PC-9 (cell line): ENCODE measurements around the gene GMNN. TPM values are rescaled to one million over a fixed set of nuclear protein-coding genes. Genes with fewer than 3 reads are reported as not detected.

Source experiments
- BruUV-seq: library from RNA; stranded (reverse); fragments of 400-500 nt; replicated peaks from 2 replicates; lab custom pipeline; 2021; lab: Mats Ljungman, UMichigan
- CTCF ChIA-PET: fragments of 300-600 bp; sonication (Branson Sonifier 250); formaldehyde crosslinking; loops from one replicate; lab custom pipeline; 2022; ENCODE audit warnings: antibody characterized with exemption; lab: Charles Lee
- POLR2A ChIA-PET: fragments of 300-600 bp; sonication (Branson Sonifier 250); formaldehyde crosslinking; loops from one replicate; lab custom pipeline; 2022; ENCODE audit warnings: antibody characterized with exemption; ENCODE audit not compliant: unreplicated experiment; lab: Charles Lee
- DNase-seq, 2 experiments: peaks; one replicate each; pipeline versions ENCODE4 v3.0.0 to v3.0.0-alpha.2; 2015 to 2022; ENCODE audit warnings: mixed read lengths in 1 of 2
- H2AFZ ChIP-seq: fragments of 200-600 bp; sonication (generic); 2 replicates; pipeline ENCODE4 v1.8.1; 2017; ENCODE audit warnings: antibody characterized with exemption
- H3F3A ChIP-seq: fragments of 200-600 bp; sonication (generic); 2 replicates; pipeline ENCODE4 v1.8.1; 2017; ENCODE audit warnings: antibody characterized with exemption, mild to moderate bottlenecking, low read depth; ENCODE audit not compliant: insufficient read depth
- H3K27ac ChIP-seq: fragments of 200-600 bp; sonication (generic); 2 replicates; pipeline ENCODE4 v1.6.1; 2016; ENCODE audit warnings: mixed run types
- H3K27me3 ChIP-seq: fragments of 200-600 bp; sonication (generic); 2 replicates; pipeline ENCODE4 v1.6.1; 2016; ENCODE audit warnings: low read depth, mixed run types; ENCODE audit not compliant: insufficient read depth
- H3K36me3 ChIP-seq: fragments of 200-600 bp; sonication (generic); 2 replicates; pipeline ENCODE4 v1.6.1; 2016; ENCODE audit warnings: low read depth, mixed run types
- H3K4me1 ChIP-seq: fragments of 200-600 bp; sonication (generic); replicated peaks from 2 replicates; pipeline ENCODE4 v1.6.1; 2016; ENCODE audit warnings: mixed run types; ENCODE audit not compliant: insufficient read depth
- H3K4me2 ChIP-seq: fragments of 200-600 bp; sonication (generic); 2 replicates; pipeline ENCODE4 v1.6.1; 2017; ENCODE audit warnings: mixed run types
- H3K4me3 ChIP-seq: fragments of 200-600 bp; sonication (generic); 2 replicates; pipeline ENCODE4 v1.6.1; 2016; ENCODE audit warnings: mixed run types
- H3K79me2 ChIP-seq: fragments of 200-600 bp; sonication (generic); 2 replicates; pipeline ENCODE4 v1.6.1; 2017; ENCODE audit warnings: low read depth, mixed run types
- H3K9me2 ChIP-seq: fragments of 200-600 bp; sonication (generic); 2 replicates; pipeline ENCODE4 v1.8.1; 2017; ENCODE audit warnings: mild to moderate bottlenecking; ENCODE audit not compliant: insufficient read depth
- H3K9me3 ChIP-seq: fragments of 200-600 bp; sonication (generic); 2 replicates; pipeline ENCODE4 v1.8.1; 2016; ENCODE audit warnings: low read depth; ENCODE audit not compliant: insufficient read depth
- H4K20me1 ChIP-seq: fragments of 200-600 bp; sonication (generic); 2 replicates; pipeline ENCODE4 v1.8.1; 2017; ENCODE audit not compliant: insufficient read depth
- EZH2 ChIP-seq: fragments of 200-600 bp; sonication (generic); IDR thresholded peaks from 2 replicates; pipeline ENCODE4 v1.8.0; 2017; ENCODE audit warnings: antibody characterized with exemption, low read depth
- intact Hi-C: fragments of 100-400 bp; cut with micrococcal nuclease; formaldehyde crosslinking; loops from one replicate; pipeline ENCODE4 v1.10.0; 2022; ENCODE audit not compliant: unreplicated experiment
- total RNA-seq: library from RNA; stranded (reverse); gene quantifications from 2 replicates; pipeline ENCODE4 v1.2.3, GENCODE V29; 2021
- TF ChIP-seq, protein P1 (sequence below): fragments of 200-600 bp; sonication (generic); conservative IDR thresholded peaks from 2 replicates; pipeline ENCODE4 v1.6.1; 2017; ENCODE audit warnings: mixed run types, antibody characterized with exemption, mild to moderate bottlenecking, moderate library complexity

GMNN gene
- total RNA-seq, 1 experiment from 2014 or later: 54.8 TPM

DNA sequence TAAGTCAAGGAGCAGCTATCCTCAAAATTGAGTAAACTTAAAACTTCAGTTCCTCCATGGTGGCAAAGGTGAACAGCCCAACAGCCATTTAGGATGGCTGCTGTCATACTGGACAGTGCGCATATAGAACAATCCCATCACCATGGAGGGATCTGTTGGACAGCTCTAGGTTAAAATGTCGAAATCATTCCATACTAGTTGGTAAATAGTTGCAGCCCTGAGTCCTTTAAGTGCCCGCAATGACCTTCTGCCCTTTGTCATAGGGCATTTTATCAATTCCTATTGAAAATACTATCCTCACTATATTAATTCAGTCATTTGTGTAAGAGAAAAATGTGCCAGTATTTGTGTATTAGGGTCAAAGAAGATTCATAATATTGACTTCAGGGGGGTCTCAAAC is 32.8 kb downstream of the GMNN start:
- no peak for DNase-seq
- no peaks in the 10 kb centered on the region for H3K36me3 ChIP-seq
- no peaks in the 10 kb centered on the region for H4K20me1 ChIP-seq
- TF ChIP-seq EZH2: no peak
- TF ChIP-seq, protein P1, sequence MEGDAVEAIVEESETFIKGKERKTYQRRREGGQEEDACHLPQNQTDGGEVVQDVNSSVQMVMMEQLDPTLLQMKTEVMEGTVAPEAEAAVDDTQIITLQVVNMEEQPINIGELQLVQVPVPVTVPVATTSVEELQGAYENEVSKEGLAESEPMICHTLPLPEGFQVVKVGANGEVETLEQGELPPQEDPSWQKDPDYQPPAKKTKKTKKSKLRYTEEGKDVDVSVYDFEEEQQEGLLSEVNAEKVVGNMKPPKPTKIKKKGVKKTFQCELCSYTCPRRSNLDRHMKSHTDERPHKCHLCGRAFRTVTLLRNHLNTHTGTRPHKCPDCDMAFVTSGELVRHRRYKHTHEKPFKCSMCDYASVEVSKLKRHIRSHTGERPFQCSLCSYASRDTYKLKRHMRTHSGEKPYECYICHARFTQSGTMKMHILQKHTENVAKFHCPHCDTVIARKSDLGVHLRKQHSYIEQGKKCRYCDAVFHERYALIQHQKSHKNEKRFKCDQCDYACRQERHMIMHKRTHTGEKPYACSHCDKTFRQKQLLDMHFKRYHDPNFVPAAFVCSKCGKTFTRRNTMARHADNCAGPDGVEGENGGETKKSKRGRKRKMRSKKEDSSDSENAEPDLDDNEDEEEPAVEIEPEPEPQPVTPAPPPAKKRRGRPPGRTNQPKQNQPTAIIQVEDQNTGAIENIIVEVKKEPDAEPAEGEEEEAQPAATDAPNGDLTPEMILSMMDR: no peak
- no peak overlapping the region for H3K27ac ChIP-seq
- CTCF ChIA-PET: no interaction called here
- no peak overlapping the region for H3K4me2 ChIP-seq
- no peaks in the 10 kb centered on the region for H3F3A ChIP-seq
- BruUV-seq: no TSS peak
- H3K9me3 ChIP-seq: no peaks in the 10 kb centered on the region
- intact Hi-C loops: no loop called here
- no peaks in the 10 kb centered on the region for H3K27me3 ChIP-seq
- H3K4me3 ChIP-seq: no peak overlapping the region
- H3K79me2 ChIP-seq: no peaks in the 10 kb centered on the region
- no peaks in the 10 kb centered on the region for H3K9me2 ChIP-seq
- no peak overlapping the region for H2AFZ ChIP-seq
- POLR2A ChIA-PET: interaction anchor here (0.6 kb wide), 1 partner anchor 199 kb away, joined by 8 read pairs; no protein-coding TSS in a partner anchor
- H3K4me1 ChIP-seq: no peaks in the 10 kb centered on the region

DNA sequence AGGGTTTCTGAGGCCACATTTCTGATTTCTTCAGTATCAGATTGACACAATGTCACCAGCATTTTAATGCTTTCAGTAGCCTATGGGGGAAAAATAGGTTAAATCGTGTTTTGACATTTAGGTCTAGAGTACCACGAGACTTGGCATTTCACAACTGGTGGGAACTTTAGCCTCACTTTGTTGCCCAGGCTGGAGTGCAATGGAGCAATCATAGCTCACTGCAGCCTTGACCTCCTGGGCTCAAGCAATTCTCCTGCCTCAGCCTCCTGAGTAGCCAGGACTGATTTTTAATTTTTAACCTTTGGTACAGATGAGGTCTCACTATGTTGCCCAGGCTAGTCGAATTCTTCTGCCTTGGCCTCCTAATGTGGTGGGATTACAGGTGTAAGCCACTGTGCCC is 35.0 kb downstream of the GMNN start:
- TF ChIP-seq, protein P1: no peak
- no peak for TF ChIP-seq EZH2
- no peaks in the 10 kb centered on the region for H3K79me2 ChIP-seq
- no peaks in the 10 kb centered on the region for H3K27me3 ChIP-seq
- no peaks in the 10 kb centered on the region for H3F3A ChIP-seq
- H3K4me3 ChIP-seq: no peak overlapping the region
- H4K20me1 ChIP-seq: no peaks in the 10 kb centered on the region
- intact Hi-C loops: no loop called here
- H3K27ac ChIP-seq: no peak overlapping the region
- no peaks in the 10 kb centered on the region for H3K9me3 ChIP-seq
- DNase-seq: no peak
- no peaks in the 10 kb centered on the region for H3K9me2 ChIP-seq
- H3K4me1 ChIP-seq: no peaks in the 10 kb centered on the region
- CTCF ChIA-PET: no interaction called here
- no TSS peak for BruUV-seq
- no peak overlapping the region for H2AFZ ChIP-seq
- no peaks in the 10 kb centered on the region for H3K36me3 ChIP-seq
- POLR2A ChIA-PET: no interaction called here
- H3K4me2 ChIP-seq: no peak overlapping the region

DNA sequence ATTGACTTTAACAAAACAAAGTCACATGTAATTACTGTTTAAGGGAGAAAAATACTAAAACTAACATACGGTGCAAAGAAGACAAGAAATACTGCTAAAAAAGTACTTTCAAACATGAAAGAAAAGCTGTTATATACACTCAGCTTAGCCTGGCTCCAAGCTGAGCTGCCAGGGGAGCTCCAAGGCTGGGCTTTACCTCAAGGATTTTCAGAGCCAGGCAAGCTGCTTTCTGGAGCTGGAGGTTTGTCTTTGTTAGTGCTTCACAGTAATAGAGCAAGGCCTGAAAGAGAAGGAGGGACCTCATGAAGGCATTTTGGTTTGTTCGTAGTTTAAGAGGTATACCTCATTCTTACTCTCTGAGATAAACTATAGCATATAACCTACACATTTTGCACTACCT is 43.6 kb downstream of the GMNN start:
- POLR2A ChIA-PET: interaction anchor here (0.5 kb wide), 1 partner anchor 152 kb away, joined by 4 read pairs; the partner anchor contains the start of genes ACOT13 and TDP2
- CTCF ChIA-PET: interaction anchor here (0.7 kb wide), 1 partner anchor 199 kb away, joined by 15 read pairs; no protein-coding TSS in a partner anchor
- no peak for TF ChIP-seq EZH2
- no peaks in the 10 kb centered on the region for H4K20me1 ChIP-seq
- no peak overlapping the region for H3K4me3 ChIP-seq
- H3F3A ChIP-seq: no peaks in the 10 kb centered on the region; the same call in 1 of the 2 replicates
- no TSS peak for BruUV-seq
- no peaks in the 10 kb centered on the region for H3K36me3 ChIP-seq
- H3K4me1 ChIP-seq: no peaks in the 10 kb centered on the region
- no peak overlapping the region for H3K27ac ChIP-seq
- H3K79me2 ChIP-seq: no peaks in the 10 kb centered on the region
- DNase-seq: no peak
- no peaks in the 10 kb centered on the region for H3K9me2 ChIP-seq
- intact Hi-C loops: no loop called here
- H3K27me3 ChIP-seq: no peaks in the 10 kb centered on the region
- no peaks in the 10 kb centered on the region for H3K9me3 ChIP-seq
- H2AFZ ChIP-seq: no peak overlapping the region
- no peak overlapping the region for H3K4me2 ChIP-seq

DNA sequence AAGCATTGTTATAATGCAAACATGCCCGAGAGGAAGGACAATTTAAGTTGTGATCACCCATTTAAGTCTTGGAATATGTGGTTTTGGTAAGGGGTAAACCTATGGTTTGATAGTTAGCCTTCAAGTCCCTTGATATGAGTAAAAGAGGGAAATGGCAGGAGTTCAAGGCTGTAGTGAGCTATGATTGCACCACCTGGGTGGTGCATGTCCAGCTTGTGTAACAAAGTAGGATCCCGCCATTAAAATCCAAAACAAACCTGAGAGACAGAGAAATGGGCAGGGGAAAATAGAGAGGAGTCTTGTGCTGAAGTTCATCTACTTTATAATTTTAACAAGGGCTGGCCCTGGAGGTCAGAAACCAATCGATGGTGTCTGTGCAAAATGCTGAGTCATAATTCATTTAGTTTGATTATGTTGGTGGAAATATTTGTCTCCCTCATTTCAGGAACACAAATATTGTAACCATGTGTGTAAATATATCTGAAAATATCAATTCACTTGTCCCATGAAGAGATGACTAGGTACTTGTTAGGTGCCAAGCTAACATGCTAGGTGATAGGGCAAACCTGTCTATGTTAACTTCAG is 47.2 kb downstream of the GMNN start:
- Histone ChIP-seq H2AFZ (no peak overlapping the region), H3K27ac (no peak overlapping the region), H3K4me1 (no peaks in the 10 kb centered on the region), H3K4me2 (no peak overlapping the region), H3K36me3 (no peaks in the 10 kb centered on the region), H3K4me3 (no peak overlapping the region), H3K79me2 (no peaks in the 10 kb centered on the region), H3F3A (no peaks in the 10 kb centered on the region; the same call in 1 of the 2 replicates), H4K20me1 (no peaks in the 10 kb centered on the region), H3K27me3 (no peaks in the 10 kb centered on the region), H3K9me3 (no peaks in the 10 kb centered on the region; the same call in 1 of the 2 replicates), H3K9me2 (no peaks in the 10 kb centered on the region)
- DNase-seq: no peak
- intact Hi-C loops: no loop called here
- TF ChIP-seq, protein P1: no peak
- no peak for TF ChIP-seq EZH2
- no TSS peak for BruUV-seq
- CTCF ChIA-PET: no interaction called here
- POLR2A ChIA-PET: no interaction called here
